ENCODE results near the gene GGA1. TPM values are rescaled to one million over a fixed set of nuclear protein-coding genes. Genes with fewer than 3 reads are reported as not detected.

The GGA1 gene
- total RNA-seq, 2 experiments from 2014 or later, result 59.7 to 62.8 TPM

GRCh38 chr22:37619991-37620390 is 11.4 kb downstream of the GGA1 start:
- POLR2A ChIA-PET, result interaction anchor here (0.7 to 5.0 kb wide), 5 partner anchors 10 to 38 kb away, joined by 3 to 28 read pairs (median 4); partner anchors contain the start of gene GGA1
- Mint-ChIP-seq H3K27me3 (no peaks in the 10 kb centered on the region), H3K9me3 (no peaks in the 10 kb centered on the region), H3K4me3 (no peak overlapping the region), H3K36me3 (ENCODE audit: low read depth) (peaks cover 9% of the 10 kb centered on the region), H3K4me1 (ENCODE audit: low read depth) (peaks cover 15% of the 10 kb centered on the region), H3K27ac (no peak overlapping the region)
- CTCF ChIA-PET, result interaction anchor here (41.4 kb wide), 1 partner anchor 36 kb away, joined by 1770 read pairs; the partner anchor contains the start of genes LGALS1, NOL12, PDXP and SH3BP1
- DNase-seq (no peak), ATAC-seq (no peak)
- intact Hi-C loops (cut with micrococcal nuclease), result no loop called here
- no peak for TF ChIP-seq CTCF (IDR thresholded peaks at IDR 0.05)

GRCh38 chr22:37621352-37621860 is 12.8 kb downstream of the GGA1 start:
- no peak for ATAC-seq
- ChIA-PET CTCF (interaction anchor here (41.4 kb wide), 1 partner anchor 35 kb away, joined by 1770 read pairs; the partner anchor contains the start of genes LGALS1, NOL12, PDXP and SH3BP1), POLR2A (interaction anchor here (2.4 to 5.0 kb wide), 3 partner anchors 8 to 12 kb away, joined by 9 to 28 read pairs (median 9); partner anchors contain the start of gene GGA1)
- peaks cover 29% of the 10 kb centered on the region for H3K4me1 Mint-ChIP-seq (ENCODE audit: low read depth)
- TF ChIP-seq CTCF (IDR thresholded peaks at IDR 0.05), result no peak
- no peaks in the 10 kb centered on the region for H3K9me3 Mint-ChIP-seq
- H3K36me3 Mint-ChIP-seq (ENCODE audit: low read depth), result peaks cover 20% of the 10 kb centered on the region
- no peak overlapping the region for H3K4me3 Mint-ChIP-seq
- no peak overlapping the region for H3K27ac Mint-ChIP-seq
- intact Hi-C loops (cut with micrococcal nuclease), result no loop called here
- H3K27me3 Mint-ChIP-seq, result no peaks in the 10 kb centered on the region
- DNase-seq, result no peak

GRCh38 chr22:37623075-37624016 is 14.7 kb downstream of the GGA1 start:
- POLR2A ChIA-PET, result interaction anchor here (0.7 to 2.8 kb wide), 5 partner anchors 10 to 18 kb away, joined by 3 to 11 read pairs (median 9); no protein-coding TSS in a partner anchor
- H3K27ac Mint-ChIP-seq, result peak overlapping the region; percentile 90
- peaks cover 25% of the 10 kb centered on the region for H3K36me3 Mint-ChIP-seq (ENCODE audit: low read depth)
- intact Hi-C loops (cut with micrococcal nuclease), result no loop called here
- H3K9me3 Mint-ChIP-seq, result no peaks in the 10 kb centered on the region
- CTCF ChIA-PET, result interaction anchor here (0.6 to 68.1 kb wide), 4 partner anchors 2 to 344 kb away, joined by 3 to 1770 read pairs (median 886); partner anchors contain the start of genes GGA1, LGALS1, NOL12 and PDXP
- no peak overlapping the region for H3K4me3 Mint-ChIP-seq
- peak; percentile 90 for DNase-seq
- no peaks in the 10 kb centered on the region for H3K27me3 Mint-ChIP-seq
- peak; percentile 84 for ATAC-seq
- peak; percentile 81 for TF ChIP-seq CTCF (IDR thresholded peaks at IDR 0.05)
- H3K4me1 Mint-ChIP-seq (ENCODE audit: low read depth), result peaks cover 48% of the 10 kb centered on the region

GRCh38 chr22:37624017-37624365 is 15.4 kb downstream of the GGA1 start:
- DNase-seq, result no peak
- no peaks in the 10 kb centered on the region for H3K9me3 Mint-ChIP-seq
- ChIA-PET POLR2A (interaction anchor here (1.6 to 2.8 kb wide), 3 partner anchors 11 to 18 kb away, joined by 3 to 11 read pairs (median 9); no protein-coding TSS in a partner anchor), CTCF (interaction anchor here (1.4 to 68.1 kb wide), 3 partner anchors 1 to 84 kb away, joined by 3 to 1770 read pairs (median 1770); partner anchors contain the start of genes GGA1, LGALS1, NOL12 and PDXP)
- no peak overlapping the region for H3K4me3 Mint-ChIP-seq
- ATAC-seq, result no peak
- no peaks in the 10 kb centered on the region for H3K27me3 Mint-ChIP-seq
- H3K4me1 Mint-ChIP-seq (ENCODE audit: low read depth), result peaks cover 55% of the 10 kb centered on the region
- intact Hi-C loops (cut with micrococcal nuclease), result no loop called here
- no peak for TF ChIP-seq CTCF (IDR thresholded peaks at IDR 0.05)
- H3K36me3 Mint-ChIP-seq (ENCODE audit: low read depth), result peaks cover 24% of the 10 kb centered on the region
- peak overlapping the region; percentile 90 for H3K27ac Mint-ChIP-seq
